Osteocyte (in vitro differentiated cells): Measurements from ENCODE around the gene GGNBP2. TPM values are rescaled to one million over a fixed set of nuclear protein-coding genes. Genes with fewer than 3 reads are reported as not detected.

Experiments used
- DNase-seq: peaks from one replicate; pipeline ENCODE4 v3.0.0; 2021; ENCODE audit warnings: mixed read lengths; ENCODE audit not compliant: unreplicated experiment; ENCODE audit errors: extremely low spot score
- H3K27ac Mint-ChIP-seq: one replicate; pipeline ENCODE4 v1.8.0; 2021; ENCODE audit warnings: mild to moderate bottlenecking, mixed read lengths; ENCODE audit not compliant: unreplicated experiment
- H3K27me3 Mint-ChIP-seq: one replicate; pipeline ENCODE4 v1.8.0; 2021; ENCODE audit warnings: mixed read lengths; ENCODE audit not compliant: unreplicated experiment
- H3K36me3 Mint-ChIP-seq: one replicate; pipeline ENCODE4 v1.8.0; 2021; ENCODE audit warnings: mixed read lengths; ENCODE audit not compliant: unreplicated experiment
- H3K4me1 Mint-ChIP-seq: one replicate; pipeline ENCODE4 v1.8.0; 2021; ENCODE audit warnings: mixed read lengths; ENCODE audit not compliant: unreplicated experiment
- H3K4me3 Mint-ChIP-seq: one replicate; pipeline ENCODE4 v1.8.0; 2021; ENCODE audit warnings: mild to moderate bottlenecking, moderate library complexity, mixed read lengths; ENCODE audit not compliant: unreplicated experiment
- H3K9me3 Mint-ChIP-seq: one replicate; pipeline ENCODE4 v1.8.0; 2021; ENCODE audit warnings: mixed read lengths; ENCODE audit not compliant: unreplicated experiment
- CTCF ChIP-seq: fragments of 200-600 bp; sonication (generic); IDR thresholded peaks from 2 replicates; pipeline ENCODE4 v1.5.0; 2021; ENCODE audit warnings: antibody characterized with exemption, mild to moderate bottlenecking, moderate library complexity
- total RNA-seq: library from RNA; stranded (reverse); gene quantifications from 2 replicates; pipeline ENCODE4 v1.2.1, GENCODE V29; 2021

Gene GGNBP2
- total RNA-seq, 1 donor from 2014 or later: 76.1 TPM

- Mint-ChIP-seq H3K4me1 (no peaks in the 10 kb centered on the region), H3K9me3 (no peaks in the 10 kb centered on the region), H3K27ac (no peak overlapping the region), H3K27me3 (peaks cover 3% of the 10 kb centered on the region), H3K36me3 (no peaks in the 10 kb centered on the region), H3K4me3 (no peak overlapping the region)
- no peak for DNase-seq
- TF ChIP-seq CTCF: no peak
These were observed 78.6 kb downstream of the GGNBP2 start for GRCh38 chr17:36623281-36623680.

- DNase-seq: no peak
- H3K9me3 Mint-ChIP-seq: no peaks in the 10 kb centered on the region
- no peaks in the 10 kb centered on the region for H3K36me3 Mint-ChIP-seq
- H3K4me3 Mint-ChIP-seq: no peak overlapping the region
- no peaks in the 10 kb centered on the region for H3K4me1 Mint-ChIP-seq
- no peak for TF ChIP-seq CTCF
- H3K27ac Mint-ChIP-seq: no peak overlapping the region
- H3K27me3 Mint-ChIP-seq: no peaks in the 10 kb centered on the region
These were observed 80.5 kb downstream of the GGNBP2 start for GRCh38 chr17:36625188-36625587.

GRCh38 chr17:36627101-36627500 is 82.4 kb downstream of the GGNBP2 start:
- DNase-seq: no peak
- H3K4me3 Mint-ChIP-seq: no peak overlapping the region
- TF ChIP-seq CTCF: no peak
- H3K36me3 Mint-ChIP-seq: no peaks in the 10 kb centered on the region
- H3K27ac Mint-ChIP-seq: no peak overlapping the region
- peaks cover 17% of the 10 kb centered on the region for H3K27me3 Mint-ChIP-seq
- no peaks in the 10 kb centered on the region for H3K9me3 Mint-ChIP-seq
- H3K4me1 Mint-ChIP-seq: no peaks in the 10 kb centered on the region

GRCh38 chr17:36628576-36628975 is 83.9 kb downstream of the GGNBP2 start:
- H3K36me3 Mint-ChIP-seq: no peaks in the 10 kb centered on the region
- H3K4me1 Mint-ChIP-seq: peaks cover 10% of the 10 kb centered on the region
- no peak for DNase-seq
- H3K27ac Mint-ChIP-seq: no peak overlapping the region
- peaks cover 31% of the 10 kb centered on the region for H3K27me3 Mint-ChIP-seq
- no peak for TF ChIP-seq CTCF
- no peak overlapping the region for H3K4me3 Mint-ChIP-seq
- H3K9me3 Mint-ChIP-seq: no peaks in the 10 kb centered on the region

GRCh38 chr17:36629252-36629847 is 84.6 kb downstream of the GGNBP2 start:
- Mint-ChIP-seq H3K9me3 (no peaks in the 10 kb centered on the region), H3K27me3 (peaks cover 39% of the 10 kb centered on the region), H3K36me3 (no peaks in the 10 kb centered on the region), H3K27ac (no peak overlapping the region), H3K4me1 (peaks cover 13% of the 10 kb centered on the region), H3K4me3 (no peak overlapping the region)
- TF ChIP-seq CTCF: peak; percentile 98
- peak; percentile 93 for DNase-seq
